Measurements from ENCODE around the gene ASXL2. TPM values are rescaled to one million over a fixed set of nuclear protein-coding genes. Genes with fewer than 3 reads are reported as not detected.
"Not testable (repeated sequence)": the region's sequence is repeated elsewhere in the genome, so short reads cannot be mapped to it uniquely, and the experiment has no call there.

ASXL2 gene
- total RNA-seq, 2 donors from 2014 or later, result 28.6 to 32.7 TPM

GRCh38 chr2:25903216-25903776 lies 25.0 kb upstream of the ASXL2 start:
- H3K9ac ChIP-seq (ENCODE audit: low read depth in 2 of 2, low read length in 2 of 2), result no peak overlapping the region
- no peaks in the 10 kb centered on the region for H3K4me1 ChIP-seq
- intact Hi-C loops (cut with DNase I), result no loop called here
- TF ChIP-seq CTCF (IDR thresholded peaks at IDR 0.05), result no peak
- no peaks in the 10 kb centered on the region for H3K9me3 ChIP-seq
- DNase-seq, result no peak
- no peak overlapping the region for H3K4me3 ChIP-seq
- H3K27me3 ChIP-seq, result no peaks in the 10 kb centered on the region
- no peaks in the 10 kb centered on the region for H3K36me3 ChIP-seq
- no peak overlapping the region for H3K27ac ChIP-seq

- intact Hi-C loops (cut with DNase I), result no loop called here
- H3K36me3 ChIP-seq, result no peaks in the 10 kb centered on the region
- H3K27ac ChIP-seq, result no peak overlapping the region
- no peaks in the 10 kb centered on the region for H3K9me3 ChIP-seq
- TF ChIP-seq CTCF (IDR thresholded peaks at IDR 0.05), result no peak
- H3K27me3 ChIP-seq, result no peaks in the 10 kb centered on the region
- no peak for DNase-seq
- H3K4me3 ChIP-seq, result no peak overlapping the region
- no peak overlapping the region for H3K9ac ChIP-seq (ENCODE audit: low read depth in 2 of 2, low read length in 2 of 2)
- no peaks in the 10 kb centered on the region for H3K4me1 ChIP-seq
These were observed 21.2 kb upstream of the ASXL2 start for GRCh38 chr2:25899404-25899970.

- Histone ChIP-seq H3K9me3 (no peaks in the 10 kb centered on the region), H3K4me3 (no peak overlapping the region), H3K27ac (no peak overlapping the region), H3K9ac (ENCODE audit: low read depth in 2 of 2, low read length in 2 of 2) (no peak overlapping the region), H3K4me1 (no peaks in the 10 kb centered on the region), H3K27me3 (no peaks in the 10 kb centered on the region), H3K36me3 (no peaks in the 10 kb centered on the region)
- DNase-seq, result no peak
- intact Hi-C loops (cut with DNase I), result no loop called here
- TF ChIP-seq CTCF (IDR thresholded peaks at IDR 0.05), result no peak
These were observed 19.2 kb upstream of the ASXL2 start for GRCh38 chr2:25897506-25897905.

GRCh38 chr2:25896308-25896707 lies 18.0 kb upstream of the ASXL2 start:
- DNase-seq; H3K9me3 ChIP-seq; H3K4me3 ChIP-seq; H3K27me3 ChIP-seq; H3K4me1 ChIP-seq; H3K27ac ChIP-seq; H3K9ac ChIP-seq (ENCODE audit: low read depth in 2 of 2, low read length in 2 of 2); H3K36me3 ChIP-seq; intact Hi-C loops (cut with DNase I): not testable (repeated sequence)

GRCh38 chr2:25895610-25896009 lies 17.3 kb upstream of the ASXL2 start:
- TF ChIP-seq CTCF (IDR thresholded peaks at IDR 0.05), result no peak
- intact Hi-C loops (cut with DNase I), result no loop called here

GRCh38 chr2:25895018-25895417 lies 16.7 kb upstream of the ASXL2 start:
- intact Hi-C loops (cut with DNase I), result no loop called here
- no peaks in the 10 kb centered on the region for H3K36me3 ChIP-seq
- no peaks in the 10 kb centered on the region for H3K4me1 ChIP-seq
- H3K27ac ChIP-seq, result no peak overlapping the region
- H3K27me3 ChIP-seq, result no peaks in the 10 kb centered on the region
- no peaks in the 10 kb centered on the region for H3K9me3 ChIP-seq
- no peak overlapping the region for H3K4me3 ChIP-seq
- TF ChIP-seq CTCF (IDR thresholded peaks at IDR 0.05), result no peak
- no peak for DNase-seq
- H3K9ac ChIP-seq (ENCODE audit: low read depth in 2 of 2, low read length in 2 of 2), result no peak overlapping the region

More at GRCh38 chr2:25895610-25896009, 17.3 kb upstream of the ASXL2 start:
- Histone ChIP-seq H3K27ac (no peak overlapping the region), H3K27me3 (no peaks in the 10 kb centered on the region), H3K9me3 (no peaks in the 10 kb centered on the region), H3K9ac (ENCODE audit: low read depth in 2 of 2, low read length in 2 of 2) (no peak overlapping the region), H3K4me3 (no peak overlapping the region), H3K36me3 (no peaks in the 10 kb centered on the region), H3K4me1 (no peaks in the 10 kb centered on the region)
- no peak for DNase-seq

Data from colonic mucosa (tissue), 4 donors.